ENCODE data around the gene TMA7. TPM values are rescaled to one million over a fixed set of nuclear protein-coding genes. Genes with fewer than 3 reads are reported as not detected.

Gene TMA7
- total and polyA plus RNA-seq, 9 of the 15 experiments (the other 6 are each of a cell fraction or from before 2014, with no cell fraction given): 209 to 1,003 (median 486) TPM

DNA sequence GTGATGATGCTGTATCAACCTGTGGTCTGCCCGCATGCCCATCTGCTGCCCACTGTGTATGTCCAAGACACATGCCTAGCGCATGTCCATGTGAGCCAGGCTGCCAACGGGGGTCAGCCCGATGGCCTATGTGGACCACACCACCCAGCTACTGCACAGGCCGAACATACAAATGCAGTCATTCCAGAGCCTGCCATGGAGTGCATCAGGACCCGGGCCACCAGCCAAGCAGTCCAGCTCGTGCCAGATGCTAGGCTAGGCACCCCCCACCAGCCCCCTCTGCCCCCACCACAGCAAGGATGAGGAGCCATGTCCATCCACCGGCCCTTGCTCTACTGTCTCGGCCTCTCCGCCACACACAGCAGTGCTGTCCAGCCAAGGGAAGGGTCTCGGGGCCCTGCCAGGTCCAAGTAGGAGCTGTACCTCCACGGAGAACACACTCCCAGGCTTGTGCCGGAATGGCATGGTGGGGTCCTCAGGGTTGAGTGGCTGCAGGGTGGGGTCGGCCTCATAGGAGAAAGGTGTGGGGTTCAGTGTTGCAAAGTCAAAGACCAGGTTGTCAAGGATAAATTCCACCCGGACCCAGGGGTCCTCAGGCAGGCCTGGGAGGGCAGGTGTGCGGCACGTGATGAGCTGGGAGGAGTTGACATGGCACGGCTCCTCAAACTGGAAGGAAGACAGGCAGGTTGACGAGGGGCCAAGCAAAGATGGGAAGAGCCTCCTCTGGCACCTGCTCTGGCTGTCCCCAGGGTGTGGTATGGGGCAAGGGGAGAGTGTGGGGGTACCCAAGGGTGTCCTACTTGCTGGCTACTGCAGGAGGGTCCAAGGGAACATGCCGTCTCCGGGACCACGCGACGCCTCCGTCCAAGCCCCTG lies 25.4 kb upstream of the TMA7 start:
- WGBS (ENCODE audit: insufficient coverage, low coverage, missing lambda C conversion rate): 61% methylated on average over 16 of the region's 25 CpGs
- Histone ChIP-seq H3K27ac (ENCODE audit: extremely low read depth, low read depth, low read length) (no peak overlapping the region), H3K36me3 (ENCODE audit: control insufficient read depth, insufficient read depth, low read length) (no peaks in the 10 kb centered on the region), H3K4me3 (no peak overlapping the region), H3K9me3 (replicated peaks; ENCODE audit: control insufficient read depth, insufficient read depth, low read depth, low read length) (no peaks in the 10 kb centered on the region), H2AFZ (ENCODE audit: low read depth, low read length) (no peak overlapping the region), H3K9ac (ENCODE audit: insufficient read depth in 1 of 2, low read depth in 2 of 2, low read length in 2 of 2) (no peak overlapping the region), H3K27me3 (ENCODE audit: control insufficient read depth in 2 of 2, insufficient read depth in 2 of 2, low read length in 2 of 2) (no peaks in the 10 kb centered on the region), H3K79me2 (ENCODE audit: control insufficient read depth, insufficient read depth, low read length) (no peaks in the 10 kb centered on the region), H3K9me1 (ENCODE audit: control insufficient read depth, insufficient read depth, low read length) (no peaks in the 10 kb centered on the region), H3K4me2 (ENCODE audit: insufficient read depth, low read length) (no peak overlapping the region), H4K20me1 (replicated peaks; ENCODE audit: control insufficient read depth, insufficient read depth, low read length) (no peaks in the 10 kb centered on the region), H3K4me1 (replicated peaks in 1 of 2; ENCODE audit: control insufficient read depth in 2 of 2, insufficient read depth in 2 of 2, low read length in 2 of 2) (peaks cover 0 to 9% of the 10 kb centered on the region in 2 experiments; a peak in 2 of 5 replicates)
- ATAC-seq (no peak), FAIRE-seq (no peak), DNase-seq (ENCODE audit: extremely low read depth in 1 of 4, low spot score in 3 of 4) (no peak)
- TF ChIP-seq GTF2E2 (tag; IDR thresholded peaks at IDR 0.05) (no peak), ZNF24 (IDR thresholded peaks at IDR 0.05) (no peak), ZNF224 (CRISPR knock-in tag; IDR thresholded peaks at IDR 0.05) (no peak), ZNF174 (CRISPR knock-in tag; IDR thresholded peaks at IDR 0.05) (no peak), CEBPB (tag; IDR thresholded peaks at IDR 0.05) (no peak), E4F1 (CRISPR knock-in tag; IDR thresholded peaks at IDR 0.05; ENCODE audit: borderline replicate concordance) (no peak), ZNF511 (CRISPR knock-in tag; IDR thresholded peaks at IDR 0.05) (no peak), ARHGAP35 (IDR thresholded peaks at IDR 0.05; ENCODE audit: partially characterized antibody) (no peak), ZNF764 (CRISPR knock-in tag; IDR thresholded peaks at IDR 0.05; ENCODE audit: low read depth) (no peak), TSC22D4 (tag; IDR thresholded peaks at IDR 0.05) (no peak), TSHZ1 (CRISPR knock-in tag; IDR thresholded peaks at IDR 0.05) (no peak), POLR2AphosphoS5 (IDR thresholded peaks at IDR 0.05; ENCODE audit: control insufficient read depth, insufficient read depth, low read depth, low read length) (no peak), PRMT5 (CRISPR knock-in tag; IDR thresholded peaks at IDR 0.05) (no peak), KDM2B (CRISPR knock-in tag; IDR thresholded peaks at IDR 0.05) (no peak)
- TF ChIP-seq, protein P1, sequence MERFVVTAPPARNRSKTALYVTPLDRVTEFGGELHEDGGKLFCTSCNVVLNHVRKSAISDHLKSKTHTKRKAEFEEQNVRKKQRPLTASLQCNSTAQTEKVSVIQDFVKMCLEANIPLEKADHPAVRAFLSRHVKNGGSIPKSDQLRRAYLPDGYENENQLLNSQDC (CRISPR knock-in tag; IDR thresholded peaks at IDR 0.05): no peak
- POLR2A ChIA-PET: interaction anchor here (0.6 to 1.0 kb wide), 2 partner anchors 21 to 38 kb away, joined by 3 read pairs; no protein-coding TSS in a partner anchor
- intact Hi-C loops (cut with micrococcal nuclease): no loop called here
- in situ Hi-C loops (cut with MboI): no loop called here
- no TSS peak for BruUV-seq (replicated peaks)
- CTCF ChIA-PET (ENCODE audit: low intra/inter-chr PET ratio): no interaction called here

Measured in K562 (cell line).